Body of pancreas (tissue), 4 donors: ENCODE measurements around the gene DMBX1. TPM values are rescaled to one million over a fixed set of nuclear protein-coding genes. Genes with fewer than 3 reads are reported as not detected.

Experiments used
- ATAC-seq: fragments of 150-250 bp; one replicate; pipeline ENCODE4 v1.9.1; 2016
- DNase-seq, 4 donors: peaks; one replicate each; pipeline ENCODE4 v3.0.0-alpha.2; 2019
- H3K27ac ChIP-seq, 4 donors: fragments of 200-600 bp; sonication (generic); 1 replicate in 3 of 4; 2 replicates in 1 of 4; pipeline versions ENCODE4 v1.5.1 to v1.6.1; 2016 to 2019; ENCODE audit warnings: mild to moderate bottlenecking in 1 of 4, mixed read lengths in 1 of 4, moderate library complexity in 1 of 4
- H3K27me3 ChIP-seq, 2 donors: fragments of 200-600 bp; sonication (generic); one replicate each; pipeline ENCODE4 v1.6.0; 2016; ENCODE audit warnings: mild to moderate bottlenecking in 1 of 2
- H3K36me3 ChIP-seq, 2 donors: fragments of 200-600 bp; sonication (generic); replicated peaks in 1 of 2; 2 replicates each; pipeline ENCODE4 v1.5.1; 2016; ENCODE audit warnings: low read depth in 2 of 2; ENCODE audit not compliant: insufficient read depth in 1 of 2
- H3K4me1 ChIP-seq: fragments of 200-600 bp; sonication (generic); one replicate; pipeline ENCODE4 v1.6.0; 2016
- H3K4me3 ChIP-seq, 2 donors: fragments of 200-600 bp; sonication (generic); 1 replicate in 1 of 2; 2 replicates in 1 of 2; pipeline ENCODE4 v1.5.1; 2016 to 2019
- H3K9me3 ChIP-seq, 3 donors: fragments of 200-600 bp; sonication (generic); 1 replicate in 2 of 3; 2 replicates in 1 of 3; pipeline ENCODE4 v1.5.1; 2016
- CTCF ChIP-seq, 7 experiments: fragments of 450-650 bp in 4 of 7; fragments of 200-600 bp in 3 of 7; sonication (generic) in 3 of 7; IDR thresholded peaks; one replicate each; pipeline ENCODE4 v1.5.1; 2016 to 2019; ENCODE audit warnings: antibody characterized with exemption in 7 of 7
- POLR2A ChIP-seq, 3 donors: fragments of 450-650 bp; IDR thresholded peaks; one replicate each; pipeline ENCODE4 v1.6.1; 2016; ENCODE audit warnings: antibody characterized with exemption in 3 of 3, mild to moderate bottlenecking in 2 of 3
- WGBS, 2 donors: methylation state at CpG; one replicate each; pipeline ENCODE4 v1.1.5; 2017; 5-methylcytosine and 5-hydroxymethylcytosine counted together
- intact Hi-C: fragments of 100-400 bp; cut with DNase I; formaldehyde crosslinking; loops from one replicate; pipeline ENCODE4 v1.15.1; 2023
- total RNA-seq, 2 donors: library from RNA; depleted of rRNA; stranded (reverse); fragments of >200 nt; gene quantifications; one replicate each; pipeline ENCODE4 v1.1.0, GENCODE V29; 2016

Gene DMBX1
- total RNA-seq, 2 donors from 2014 or later = not detected

GRCh38 chr1:46445773-46446256 lies 43.8 kb upstream of the DMBX1 start:
- ATAC-seq (no peak), DNase-seq (no peak)
- H3K4me1 ChIP-seq = peaks cover 9% of the 10 kb centered on the region
- no peaks in the 10 kb centered on the region for H3K36me3 ChIP-seq
- H3K27me3 ChIP-seq = peaks cover 0 to 9% of the 10 kb centered on the region in 2 donors
- TF ChIP-seq POLR2A (IDR thresholded peaks at IDR 0.05) = no peak
- no peak for TF ChIP-seq CTCF (IDR thresholded peaks at IDR 0.05)
- intact Hi-C loops = loop anchor here (5.0 kb wide), 1 partner anchor 96 kb away; no protein-coding TSS in a partner anchor
- no peak overlapping the region for H3K4me3 ChIP-seq
- WGBS, 2 donors = 66 to 73% methylated on average over 3 of the region's 3 CpGs
- H3K9me3 ChIP-seq = no peaks in the 10 kb centered on the region
- no peak overlapping the region for H3K27ac ChIP-seq

GRCh38 chr1:46446646-46447498 lies 42.8 kb upstream of the DMBX1 start:
- ATAC-seq (peak; percentile 68), DNase-seq (peak; percentile 83 to 90 (median 86))
- TF ChIP-seq POLR2A (IDR thresholded peaks at IDR 0.05) = no peak
- peak; percentile 76 to 88 (median 78) for TF ChIP-seq CTCF (IDR thresholded peaks at IDR 0.05)
- intact Hi-C loops = loop anchor here (5.0 kb wide), 1 partner anchor 95 kb away; no protein-coding TSS in a partner anchor
- Histone ChIP-seq H3K27ac (no peak overlapping the region), H3K27me3 (peaks cover 0 to 9% of the 10 kb centered on the region in 2 donors), H3K9me3 (no peaks in the 10 kb centered on the region), H3K4me3 (no peak overlapping the region), H3K4me1 (peaks cover 9% of the 10 kb centered on the region), H3K36me3 (no peaks in the 10 kb centered on the region)
- 32 to 39% methylated on average over 14 to 15 of the region's 15 CpGs for WGBS, 2 donors

GRCh38 chr1:46447499-46448108 lies 42.0 kb upstream of the DMBX1 start:
- ATAC-seq (no peak), DNase-seq (no peak)
- Histone ChIP-seq H3K27me3 (peaks cover 0 to 9% of the 10 kb centered on the region in 2 donors), H3K4me3 (no peak overlapping the region), H3K36me3 (no peaks in the 10 kb centered on the region), H3K27ac (no peak overlapping the region), H3K9me3 (no peaks in the 10 kb centered on the region), H3K4me1 (peaks cover 5% of the 10 kb centered on the region)
- intact Hi-C loops = loop anchor here (5.0 kb wide), 1 partner anchor 95 kb away; no protein-coding TSS in a partner anchor
- 47 to 59% methylated on average over 7 to 14 of the region's 14 CpGs for WGBS, 2 donors
- TF ChIP-seq CTCF (IDR thresholded peaks at IDR 0.05) = no peak

- ATAC-seq (no peak), DNase-seq (no peak)
- peaks cover 0 to 9% of the 10 kb centered on the region in 2 donors for H3K27me3 ChIP-seq
- no peak overlapping the region for H3K27ac ChIP-seq
- TF ChIP-seq POLR2A (IDR thresholded peaks at IDR 0.05) (no peak), CTCF (IDR thresholded peaks at IDR 0.05) (no peak)
- intact Hi-C loops = loop anchor here (5.0 kb wide), 1 partner anchor 94 kb away; no protein-coding TSS in a partner anchor
- whole genome bisulfite sequencing, 2 donors = 10 to 26% methylated on average over 34 to 69 of the region's 76 CpGs
- H3K4me3 ChIP-seq = no peak overlapping the region
- no peaks in the 10 kb centered on the region for H3K36me3 ChIP-seq
- no peaks in the 10 kb centered on the region for H3K9me3 ChIP-seq
- H3K4me1 ChIP-seq = peaks cover 4% of the 10 kb centered on the region
Observed at GRCh38 chr1:46448109-46448911, 41.3 kb upstream of the DMBX1 start.
